GM12878 (cell line): ENCODE results near the gene CDK11B.

Source experiments
- BRCA1 ChIP-seq: IDR thresholded peaks from 2 replicates; pipeline ENCODE4 v1.6.1; 2011; ENCODE audit warnings: low read depth, low read length, improper control_type of control experiment
- CTCF ChIP-seq, 3 experiments: IDR thresholded peaks in 2 of 3; conservative IDR thresholded peaks in 1 of 3; 2 replicates each; pipeline ENCODE4 v1.5.1; 2011; ENCODE audit warnings: low read depth in 3 of 3, low read length in 3 of 3, mild to moderate bottlenecking in 3 of 3, control low read depth in 2 of 3, moderate library complexity in 2 of 3, inconsistent platforms in 1 of 3, mixed read lengths in 1 of 3; ENCODE audit not compliant: control insufficient read depth in 2 of 3, insufficient read depth in 1 of 3; ENCODE audit errors: extremely low read depth in 1 of 3
- EGR1 ChIP-seq, 2 experiments: IDR thresholded peaks; 1 replicate in 1 of 2; 2 replicates in 1 of 2; pipeline ENCODE4 v1.6.1; 2011 to 2012; ENCODE audit warnings: low read depth in 2 of 2, low read length in 2 of 2, borderline replicate concordance in 1 of 2, mild to moderate bottlenecking in 1 of 2, moderate library complexity in 1 of 2
- EZH2 ChIP-seq: IDR thresholded peaks from 2 replicates; pipeline ENCODE4 v1.6.1; 2012; ENCODE audit warnings: low read depth, mild to moderate bottlenecking, control low read depth, inconsistent platforms, low read length, borderline replicate concordance; ENCODE audit not compliant: control insufficient read depth
- HDAC6 ChIP-seq: fragments of 200-600 bp; sonication (generic); IDR thresholded peaks from one replicate; pipeline ENCODE4 v1.8.0; 2017; ENCODE audit warnings: antibody characterized with exemption; ENCODE audit not compliant: unreplicated experiment
- JUNB ChIP-seq: IDR thresholded peaks from 2 replicates; pipeline ENCODE4 v1.6.1; 2016; ENCODE audit warnings: antibody characterized with exemption, mild to moderate bottlenecking
- NBN ChIP-seq: fragments of 450-650 bp; IDR thresholded peaks from 2 replicates; pipeline ENCODE4 v1.6.1; 2016
- NRF1 ChIP-seq: conservative IDR thresholded peaks from 2 replicates; pipeline ENCODE4 v1.6.1; 2011; ENCODE audit warnings: mild to moderate bottlenecking, low read depth, low read length, improper control_type of control experiment
- RAD21 ChIP-seq: IDR thresholded peaks from 2 replicates; pipeline ENCODE4 v1.6.1; 2011; ENCODE audit warnings: mild to moderate bottlenecking, low read depth, low read length, moderate library complexity; ENCODE audit not compliant: insufficient read depth
- REST ChIP-seq: IDR thresholded peaks from 2 replicates; pipeline ENCODE4 v1.6.1; 2012; ENCODE audit warnings: mild to moderate bottlenecking, low read depth, low read length
- TBL1XR1 ChIP-seq: IDR thresholded peaks from 2 replicates; pipeline ENCODE4 v1.6.1; 2012; ENCODE audit warnings: low read depth, low read length, improper control_type of control experiment
- ZBED1 ChIP-seq: IDR thresholded peaks from 2 replicates; pipeline ENCODE4 v1.6.1; 2016; ENCODE audit warnings: borderline replicate concordance
- ZBTB33 ChIP-seq: fragments of 450-650 bp; IDR thresholded peaks from 2 replicates; pipeline ENCODE4 v1.6.1; 2017; ENCODE audit warnings: mild to moderate bottlenecking
- ZZZ3 ChIP-seq: IDR thresholded peaks from 2 replicates; pipeline ENCODE4 v1.6.1; 2011; ENCODE audit warnings: low read depth; ENCODE audit not compliant: control insufficient read depth, insufficient read length

DNA sequence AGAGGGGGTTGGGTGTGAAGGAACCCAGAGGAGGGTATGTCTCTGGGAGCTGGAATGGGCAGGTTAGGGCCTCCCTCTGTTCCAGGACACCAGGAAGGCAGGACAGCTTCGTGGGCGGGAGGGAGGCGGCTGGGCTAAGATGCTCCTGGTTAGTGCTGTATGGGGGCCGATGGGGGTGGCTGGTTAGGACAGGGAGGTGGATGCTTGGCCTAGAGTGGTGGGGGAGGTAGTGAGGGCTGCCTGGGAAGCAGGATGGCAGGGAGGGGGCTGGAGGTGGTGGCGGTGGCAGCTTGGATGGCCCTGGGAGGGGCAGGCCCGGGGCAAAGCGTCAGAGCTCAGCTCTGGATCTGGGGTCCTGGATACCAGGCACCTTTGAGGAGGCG, 33.0 kb downstream of the CDK11B start:
- TF ChIP-seq NRF1 (no peak), EGR1 (IDR thresholded peaks at IDR 0.05; ENCODE audit: borderline replicate concordance in 1 of 2, low read depth in 2 of 2, low read length in 2 of 2) (no peak), EZH2 (no peak), CTCF (IDR thresholded peaks at IDR 0.05 in 2 of 3, conservative IDR thresholded peaks at IDR 0.05 in 1 of 3; ENCODE audit: control insufficient read depth in 2 of 3, extremely low read depth in 1 of 3, insufficient read depth in 1 of 3, low read depth in 3 of 3, low read length in 3 of 3) (no peak), NBN (no peak), ZBTB33 (no peak), ZBED1 (no peak), TBL1XR1 (no peak), REST (no peak), HDAC6 (no peak), JUNB (no peak), ZZZ3 (no peak), RAD21 (no peak), BRCA1 (no peak)
